ENCODE results near the gene DBT. TPM values are rescaled to one million over a fixed set of nuclear protein-coding genes. Genes with fewer than 3 reads are reported as not detected.
"Not testable (repeated sequence)": the region's sequence is repeated elsewhere in the genome, so short reads cannot be mapped to it uniquely, and the experiment has no call there.

The DBT gene
- polyA plus RNA-seq, 4 donors, result 19.7 to 27.6 (median 24.3) TPM

DNA sequence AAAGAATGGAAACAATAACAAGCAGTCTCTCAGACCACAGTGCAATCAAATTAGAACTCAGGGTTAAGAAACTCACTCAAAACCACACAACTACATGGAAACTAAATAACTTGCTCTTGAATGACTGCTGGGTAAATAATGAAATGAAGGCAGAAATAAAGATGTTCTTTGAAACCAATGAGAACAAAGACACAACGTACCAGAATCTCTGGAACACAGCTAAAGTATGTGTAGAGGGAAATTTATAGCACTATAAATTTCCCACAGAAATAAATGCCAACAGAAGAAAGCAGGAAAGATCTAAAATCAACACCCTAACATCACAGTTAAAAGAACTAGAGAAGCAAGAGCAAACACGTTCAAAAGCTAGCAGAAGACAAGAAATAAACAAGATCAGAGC, 46.9 kb downstream of the DBT start:
- DNase-seq (ENCODE audit: low read depth in 4 of 4, low spot score in 2 of 4), result not testable (repeated sequence)

DNA sequence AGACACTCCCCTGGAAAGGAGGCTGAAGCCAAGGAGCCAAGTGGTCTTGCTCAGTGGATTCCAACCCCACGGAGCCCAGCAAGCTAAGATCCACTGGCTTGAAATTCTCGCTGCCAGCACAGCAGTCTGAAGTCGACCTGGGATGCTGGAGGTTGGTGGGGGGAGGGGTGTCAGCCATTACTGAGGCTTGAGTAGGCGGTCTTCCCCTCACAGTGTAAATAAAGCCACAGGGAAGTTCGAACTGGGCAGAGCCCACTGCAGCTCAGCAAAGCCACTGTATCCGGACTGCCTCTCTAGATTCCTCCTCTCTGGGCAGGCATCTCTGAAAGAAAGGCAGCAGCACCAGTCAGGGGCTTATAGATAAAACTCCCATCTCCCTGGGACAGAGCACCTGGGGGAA, 49.6 kb downstream of the DBT start:
- DNase-seq (ENCODE audit: low read depth in 4 of 4, low spot score in 2 of 4), result not testable (repeated sequence)

DNA sequence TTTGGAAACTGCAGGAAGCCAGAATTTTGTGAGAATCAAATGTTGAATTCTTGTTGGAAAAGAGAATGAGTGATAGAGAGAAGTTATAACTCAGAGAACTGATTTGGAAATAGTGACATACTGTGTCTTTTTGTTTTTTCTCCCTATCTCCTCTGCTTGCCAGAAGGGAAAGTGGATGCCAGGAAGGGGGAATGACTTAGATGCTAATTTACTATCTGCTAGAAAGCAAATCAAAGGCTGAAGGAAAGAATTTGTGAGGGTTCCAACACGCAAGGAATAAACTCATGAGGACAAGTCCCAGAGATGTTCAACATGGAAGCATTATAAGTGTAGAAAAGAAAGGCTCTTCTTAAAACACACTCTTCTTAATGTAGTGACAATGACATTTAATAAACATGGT, 51.0 kb downstream of the DBT start:
- no peak for DNase-seq (ENCODE audit: low read depth in 4 of 4, low spot score in 2 of 4)

DNA sequence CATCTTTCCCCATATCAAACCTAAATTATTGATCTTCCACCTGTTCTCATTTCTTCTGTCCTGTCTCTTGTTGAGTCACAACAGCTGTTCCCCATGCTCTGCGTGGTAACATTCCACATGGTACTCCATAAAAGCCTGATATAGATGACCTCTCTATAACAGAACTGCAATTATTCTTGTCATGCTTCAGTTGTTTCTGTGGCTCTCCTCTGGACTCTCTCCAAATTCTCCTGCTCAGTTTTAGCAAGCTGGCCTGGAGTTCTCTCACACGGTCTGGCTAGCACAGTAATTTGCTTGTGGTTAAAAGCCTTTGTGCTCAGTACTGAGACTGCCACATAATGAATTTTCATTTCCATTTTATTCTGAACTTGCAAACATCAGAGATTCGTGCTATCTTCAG, 61.0 kb downstream of the DBT start:
- DNase-seq (ENCODE audit: low read depth in 4 of 4, low spot score in 2 of 4), result peak; percentile 26 to 61 (median 52)

GRCh38 chr1:100187912-100188311, 61.7 kb downstream of the DBT start:
- peak in 2 of 4 donors; percentile 6 for DNase-seq (ENCODE audit: low read depth in 4 of 4, low spot score in 2 of 4)

GRCh38 chr1:100184536-100184935, 65.1 kb downstream of the DBT start:
- no peak for DNase-seq (ENCODE audit: low read depth in 4 of 4, low spot score in 2 of 4)

DNA sequence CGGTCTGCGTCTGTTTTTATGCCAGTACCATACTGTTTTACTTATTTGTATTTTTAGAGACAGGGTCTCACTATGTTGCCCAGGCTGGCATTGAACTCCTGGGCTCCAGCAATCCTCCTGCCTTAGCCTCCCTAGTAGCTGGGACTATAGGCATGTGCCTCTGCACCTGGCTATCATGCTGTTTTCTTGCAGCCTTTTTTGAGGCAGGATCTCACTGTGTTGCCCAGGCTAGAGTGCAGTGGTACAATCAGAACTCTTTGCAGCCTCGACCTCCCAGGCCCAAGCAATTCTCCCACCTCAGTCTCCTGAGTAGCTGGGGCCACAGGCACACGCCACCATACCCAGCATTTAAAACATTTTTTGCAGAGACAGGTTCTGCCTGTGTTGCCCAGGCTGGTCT, 66.3 kb downstream of the DBT start:
- no peak for DNase-seq (ENCODE audit: low read depth in 4 of 4, low spot score in 2 of 4)

DNA sequence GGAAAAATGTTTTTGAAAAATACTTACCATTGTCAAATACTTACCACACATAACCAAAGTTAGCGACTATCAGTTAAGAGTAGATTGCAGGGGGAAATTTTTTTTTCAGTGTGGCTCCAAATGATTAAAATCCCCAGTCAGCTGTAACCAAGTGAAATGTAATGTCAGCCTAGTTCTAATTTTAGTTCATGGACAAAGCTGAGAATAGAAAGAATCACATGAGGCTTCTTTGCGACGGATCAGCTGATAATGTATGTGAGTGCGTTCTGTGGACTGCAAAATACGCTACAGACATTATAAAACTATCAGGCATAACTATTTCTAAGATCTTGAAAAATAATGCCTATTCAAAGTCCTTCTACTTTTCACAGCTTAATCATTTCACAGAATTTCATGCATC, 71.5 kb downstream of the DBT start, which contains the start of gene LRRC39:
Gene LRRC39 (minus strand): TSS at position 166 of the 400 bp plus-strand sequence. CDS start 9,740 bp downstream, outside the sequence.
- DNase-seq (ENCODE audit: low read depth in 4 of 4, low spot score in 2 of 4), result no peak

- DNase-seq (ENCODE audit: low read depth in 4 of 4, low spot score in 2 of 4), result no peak
Measured at GRCh38 chr1:100177295-100178041, 72.2 kb downstream of the DBT start.

DNA sequence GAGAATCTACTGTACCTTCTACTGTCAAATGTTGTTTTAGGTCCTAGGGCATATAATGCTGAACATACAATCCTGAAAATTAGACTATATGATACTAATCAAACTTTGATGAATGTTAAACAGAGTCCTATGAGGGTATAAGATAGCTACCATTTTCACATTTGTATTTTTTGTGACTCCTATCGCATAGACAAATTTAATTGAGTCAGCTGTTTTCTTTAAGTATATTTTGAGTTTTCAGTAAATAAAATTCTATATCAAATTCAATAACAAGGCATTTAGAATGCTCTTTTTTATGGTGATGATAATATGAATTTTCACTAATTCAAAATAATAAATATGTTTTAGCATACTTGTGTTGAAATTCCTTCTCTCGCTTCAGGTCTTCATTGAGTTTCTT, 81.6 kb downstream of the DBT start:
- no peak for DNase-seq (ENCODE audit: low read depth in 4 of 4, low spot score in 2 of 4)

GRCh38 chr1:100164702-100165101, 84.9 kb downstream of the DBT start:
- DNase-seq (ENCODE audit: low read depth in 4 of 4, low spot score in 2 of 4), result no peak

GRCh38 chr1:100164216-100164615, 85.4 kb downstream of the DBT start:
- DNase-seq (ENCODE audit: low read depth in 4 of 4, low spot score in 2 of 4), result no peak

GRCh38 chr1:100162881-100163280, 86.8 kb downstream of the DBT start:
- DNase-seq (ENCODE audit: low read depth in 4 of 4, low spot score in 2 of 4), result no peak

DNA sequence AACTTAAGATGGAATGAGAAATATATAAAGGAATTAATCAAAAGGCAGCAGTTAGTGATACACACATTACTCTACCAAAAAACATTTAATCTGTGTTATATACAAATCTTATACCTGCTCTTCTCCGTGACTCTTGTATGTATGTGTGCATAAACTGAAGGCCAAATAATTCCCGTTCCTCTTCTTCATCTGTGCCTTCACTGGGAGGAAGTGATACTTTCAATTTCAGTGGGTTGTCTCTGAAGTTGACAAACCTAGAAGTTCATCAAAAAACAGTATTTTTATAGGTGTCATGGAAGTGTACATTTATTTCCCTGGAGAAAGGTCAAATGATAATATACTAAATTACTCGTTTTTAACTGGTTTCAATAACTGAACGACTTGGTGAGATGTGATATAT, 97.4 kb downstream of the DBT start:
- no peak for DNase-seq (ENCODE audit: low read depth in 4 of 4, low spot score in 2 of 4)

GRCh38 chr1:100151679-100152078, 98.0 kb downstream of the DBT start:
- DNase-seq (ENCODE audit: low read depth in 4 of 4, low spot score in 2 of 4), result no peak

DNA sequence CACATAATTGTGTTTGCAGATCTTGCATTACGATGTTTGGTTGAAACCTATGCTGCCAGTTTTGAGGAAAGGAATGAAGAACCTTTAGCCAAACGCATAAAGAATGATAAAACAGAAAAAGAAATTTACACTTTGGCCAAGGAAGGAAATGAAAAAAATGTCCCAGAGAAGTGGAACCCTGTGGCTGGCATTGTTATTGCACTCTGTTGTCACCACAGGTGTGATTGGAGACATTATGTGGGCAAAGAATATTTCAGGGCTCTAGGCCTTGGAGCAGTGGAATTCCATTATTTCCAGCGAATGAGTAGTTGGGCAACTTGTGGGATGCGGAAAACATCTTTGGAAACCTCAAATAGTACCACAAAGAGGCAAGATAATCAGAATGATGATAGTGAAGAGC, 101.8 kb downstream of the DBT start:
- no peak for DNase-seq (ENCODE audit: low read depth in 4 of 4, low spot score in 2 of 4)

DNA sequence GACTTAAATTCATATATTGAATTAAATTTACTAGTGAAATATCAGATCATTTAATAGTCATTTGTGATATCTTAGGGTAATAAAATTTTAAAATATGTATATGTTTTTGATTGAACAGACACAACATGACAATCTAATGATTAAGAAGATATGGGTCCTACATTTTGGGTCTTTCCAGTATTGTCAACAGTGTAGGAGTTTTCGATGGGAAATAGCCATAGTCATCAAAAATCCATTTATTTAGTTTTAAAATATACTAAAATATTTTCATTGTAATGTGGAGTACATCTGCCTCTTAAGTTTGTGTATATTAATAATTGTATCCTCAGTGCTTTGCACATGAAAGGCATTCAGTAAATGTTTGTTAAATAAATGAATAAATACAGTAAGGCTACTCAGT, 102.7 kb downstream of the DBT start:
- no peak for DNase-seq (ENCODE audit: low read depth in 4 of 4, low spot score in 2 of 4)

DNA sequence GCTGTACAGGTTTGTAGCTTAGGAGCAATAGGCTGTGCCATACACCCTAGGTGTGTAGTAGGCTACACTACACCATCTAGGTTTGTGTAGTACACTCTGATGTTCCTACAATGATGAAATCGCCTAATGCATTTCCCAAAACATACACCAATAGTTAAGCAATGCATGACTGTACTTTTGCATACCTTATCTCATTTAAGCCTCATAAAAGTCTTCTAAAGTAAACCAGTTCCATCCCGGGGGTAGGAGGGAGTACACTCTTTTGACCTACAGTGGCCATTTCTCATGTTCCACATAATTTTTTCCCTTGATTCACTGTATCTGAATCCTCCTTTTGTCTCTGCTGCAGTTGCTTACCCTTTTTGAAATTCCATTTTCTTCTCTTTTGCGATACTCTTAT, 104.5 kb downstream of the DBT start:
- no peak for DNase-seq (ENCODE audit: low read depth in 4 of 4, low spot score in 2 of 4)

DNA sequence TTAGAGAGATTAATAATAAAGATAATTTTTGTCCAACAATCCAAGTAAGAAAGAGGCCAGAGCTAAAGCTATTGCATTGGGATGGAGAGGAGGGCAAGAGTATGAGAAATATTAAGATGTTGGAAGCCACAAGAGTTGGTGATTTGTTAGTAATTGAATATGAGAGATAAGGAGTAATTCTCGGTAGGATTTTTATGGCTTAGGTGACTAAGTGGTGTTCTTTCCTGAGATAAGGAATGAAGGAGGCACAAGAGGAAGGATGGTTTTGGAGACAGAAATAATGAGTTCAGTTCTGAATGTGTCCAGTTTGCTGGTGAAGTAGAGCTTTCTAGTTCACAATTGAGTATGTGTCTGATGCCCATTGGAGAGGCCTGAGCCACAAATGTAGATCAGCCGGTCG, 107.3 kb downstream of the DBT start:
- DNase-seq (ENCODE audit: low read depth in 4 of 4, low spot score in 2 of 4), result no peak

GRCh38 chr1:100141192-100141591, 108.4 kb downstream of the DBT start:
- no peak for DNase-seq (ENCODE audit: low read depth in 4 of 4, low spot score in 2 of 4)

DNA sequence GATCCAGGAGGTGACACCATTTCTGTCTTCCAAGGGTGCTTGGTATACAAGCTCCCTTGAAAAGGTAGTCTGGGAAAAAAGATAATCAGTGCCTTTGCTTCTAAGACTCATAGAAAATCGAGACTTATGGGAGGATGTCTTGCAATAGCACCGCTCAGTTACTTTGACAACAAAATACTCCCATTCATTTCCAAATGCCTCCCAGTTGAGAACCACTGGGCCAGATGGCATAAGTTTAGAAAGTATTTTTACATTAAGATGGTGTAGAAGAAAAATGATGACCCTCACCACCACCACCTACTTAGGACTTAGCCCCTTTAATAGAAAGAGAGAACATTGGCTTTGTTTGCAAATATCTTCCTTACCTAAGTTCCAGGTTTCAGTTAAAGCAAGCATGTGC, 112.0 kb downstream of the DBT start:
- DNase-seq (ENCODE audit: low read depth in 4 of 4, low spot score in 2 of 4), result no peak

Data from left renal cortex interstitium (tissue), 4 donors.